HEK293T (cell line): ENCODE data around the gene HOXC6.

ENCODE experiments used
- FOXM1 ChIP-seq: fragments of 450-650 bp; IDR thresholded peaks from 2 replicates; pipeline ENCODE4 v1.6.1; 2017; ENCODE audit warnings: mild to moderate bottlenecking, borderline replicate concordance
- TF ChIP-seq, protein P1 (sequence below): fragments of 450-650 bp; IDR thresholded peaks from 2 replicates; pipeline ENCODE4 v1.6.1; 2016

- no peak for TF ChIP-seq FOXM1
- TF ChIP-seq, protein P1, sequence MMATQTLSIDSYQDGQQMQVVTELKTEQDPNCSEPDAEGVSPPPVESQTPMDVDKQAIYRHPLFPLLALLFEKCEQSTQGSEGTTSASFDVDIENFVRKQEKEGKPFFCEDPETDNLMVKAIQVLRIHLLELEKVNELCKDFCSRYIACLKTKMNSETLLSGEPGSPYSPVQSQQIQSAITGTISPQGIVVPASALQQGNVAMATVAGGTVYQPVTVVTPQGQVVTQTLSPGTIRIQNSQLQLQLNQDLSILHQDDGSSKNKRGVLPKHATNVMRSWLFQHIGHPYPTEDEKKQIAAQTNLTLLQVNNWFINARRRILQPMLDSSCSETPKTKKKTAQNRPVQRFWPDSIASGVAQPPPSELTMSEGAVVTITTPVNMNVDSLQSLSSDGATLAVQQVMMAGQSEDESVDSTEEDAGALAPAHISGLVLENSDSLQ, result peak; percentile 83
Measured at GRCh38 chr12:54025499-54026405, 2.5 kb upstream of the HOXC6 start.
